Spleen (tissue), 11 donors: Measurements from ENCODE around the gene ATOSA. TPM values are rescaled to one million over a fixed set of nuclear protein-coding genes. Genes with fewer than 3 reads are reported as not detected.

Source experiments
- DNase-seq: peaks from one replicate; pipeline ENCODE4 v3.0.0-alpha.2; 2020
- H3K27ac ChIP-seq, 8 donors: fragments of 200-600 bp; sonication (generic) in 7 of 8; 1 replicate in 4 of 8; 2 replicates in 4 of 8; pipeline versions ENCODE4 v1.5.0 to v1.8.0; 2016 to 2021; ENCODE audit warnings: inconsistent platforms in 4 of 8, mild to moderate bottlenecking in 4 of 8, moderate library complexity in 1 of 8
- H3K27me3 ChIP-seq, 7 donors: fragments of 200-600 bp; sonication (generic) in 6 of 7; replicated peaks in 1 of 7; 1 replicate in 4 of 7; 2 replicates in 3 of 7; pipeline versions ENCODE4 v1.5.0 to v1.8.0; 2016 to 2021; ENCODE audit warnings: inconsistent platforms in 3 of 7, mild to moderate bottlenecking in 1 of 7
- H3K36me3 ChIP-seq, 6 donors: fragments of 200-600 bp; sonication (generic) in 5 of 6; 1 replicate in 4 of 6; 2 replicates in 2 of 6; pipeline versions ENCODE4 v1.5.0 to v1.8.0; 2016 to 2021; ENCODE audit warnings: inconsistent platforms in 2 of 6
- H3K4me1 ChIP-seq, 6 donors: fragments of 200-600 bp; sonication (generic) in 5 of 6; 1 replicate in 3 of 6; 2 replicates in 3 of 6; pipeline versions ENCODE4 v1.5.0 to v1.8.0; 2016 to 2021; ENCODE audit warnings: inconsistent platforms in 3 of 6
- H3K4me3 ChIP-seq, 8 donors: fragments of 200-600 bp; sonication (generic) in 7 of 8; 1 replicate in 4 of 8; 2 replicates in 4 of 8; pipeline versions ENCODE4 v1.5.0 to v1.8.0; 2016 to 2021; ENCODE audit warnings: inconsistent platforms in 4 of 8, mild to moderate bottlenecking in 4 of 8, moderate library complexity in 2 of 8
- H3K9me3 ChIP-seq, 8 donors: fragments of 200-600 bp; sonication (generic) in 7 of 8; 1 replicate in 4 of 8; 2 replicates in 4 of 8; pipeline versions ENCODE4 v1.5.0 to v1.8.0; 2016 to 2021; ENCODE audit warnings: inconsistent platforms in 4 of 8
- CTCF ChIP-seq, 11 experiments: fragments of 200-600 bp in 7 of 11; fragments of 450-650 bp in 4 of 11; sonication (generic) in 4 of 11; IDR thresholded peaks in 8 of 11; conservative IDR thresholded peaks in 3 of 11; 1 replicate in 7 of 11; 2 replicates in 4 of 11; pipeline versions ENCODE4 v1.4.0 to v1.8.0; 2016 to 2021; ENCODE audit warnings: antibody characterized with exemption in 11 of 11, inconsistent platforms in 4 of 11, mild to moderate bottlenecking in 1 of 11
- POLR2A ChIP-seq, 3 donors: fragments of 450-650 bp; IDR thresholded peaks; one replicate each; pipeline ENCODE4 v1.5.1; 2017; ENCODE audit warnings: antibody characterized with exemption in 3 of 3, mild to moderate bottlenecking in 1 of 3
- POLR2AphosphoS5 ChIP-seq, 3 donors: sonication (generic); formaldehyde crosslinking; IDR thresholded peaks; one replicate each; pipeline ENCODE4 v1.5.1; 2017; ENCODE audit warnings: antibody characterized with exemption in 3 of 3
- WGBS, 5 donors: extraction: QIAGEN DNeasy Blood & Tissue Kit in 3 of 5; methylation state at CpG; one replicate each; pipeline versions ENCODE4 v1.1.5 to v1.1.7; 2013 to 2018; 5-methylcytosine and 5-hydroxymethylcytosine counted together
- intact Hi-C: fragments of 100-400 bp; cut with DNase I; formaldehyde crosslinking; loops from one replicate; pipeline ENCODE4 v1.15.0; 2023; ENCODE audit warnings: low total_unique reads
- polyA plus RNA-seq, 3 donors: library from polyadenylated mRNA; stranded (reverse); fragments of 200-250 nt; gene quantifications; one replicate each; pipeline ENCODE4 v1.2.1, GENCODE V29; 2013
- total RNA-seq, 7 donors: library from RNA; depleted of rRNA in 3 of 7; stranded (reverse); fragments of >200 nt in 3 of 7; fragmentation: NEBNext Ultra II Directional in 4 of 7; extraction: Animal tissue kit (Norgen Biotek cat#: 25700) in 4 of 7; gene quantifications; one replicate each; pipeline versions ENCODE4 v1.1.0 to v1.2.1, GENCODE V29; 2016 to 2021
- donor health status: healthy with polysubstance abuse.
- donor health status: DM: no; HTN: no; CAD: no; lungs with moderate emphysema.
- donor health status: DM: no; HTN: no; CAD: no.
- donor health status: Bipolar disorder and iron deficiency.
- donor health status: healthy.
- donor health status: DM: no; HTN: no; CAD: no.
- donor health status: DM: yes; HTN: yes; CAD: no.

ATOSA gene
- total and polyA plus RNA-seq, 10 donors: 57.0 to 148 (median 74.7) TPM

DNA sequence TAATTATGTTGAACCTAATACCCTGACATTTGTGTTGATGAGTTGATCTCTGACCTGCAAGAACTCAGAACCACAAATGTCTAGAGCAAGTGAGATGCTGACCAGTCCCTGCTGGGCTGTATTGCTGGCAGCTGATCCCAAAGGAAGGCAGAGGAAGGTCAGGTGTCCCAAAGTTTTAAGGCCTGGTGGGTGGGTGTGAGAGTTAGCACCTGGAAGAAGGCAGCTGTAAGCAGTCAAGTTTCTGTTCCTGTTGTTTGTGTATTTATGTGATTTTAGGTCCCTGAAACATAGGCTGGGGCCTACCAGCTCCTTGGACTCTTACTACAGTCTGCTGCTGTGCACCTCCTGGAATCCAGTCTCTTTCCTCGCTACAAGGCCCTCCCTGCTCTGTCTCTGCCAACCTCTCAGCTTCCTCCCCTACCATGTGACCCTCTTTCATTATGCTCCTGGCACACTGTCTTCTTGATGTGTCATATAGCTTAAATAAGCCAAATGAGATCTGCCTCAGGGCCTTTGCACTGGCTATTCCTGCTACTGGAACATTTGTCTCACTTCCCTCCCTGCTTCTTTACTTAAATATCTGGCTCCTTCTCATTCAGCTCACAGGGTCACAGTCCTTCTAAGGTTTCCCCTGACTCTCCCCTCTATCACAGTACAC, 31.0 kb upstream of the ATOSA start:
- Histone ChIP-seq H3K27ac (peak overlapping the region in 7 of 8 donors; percentile 26 to 81 (median 68)), H3K4me3 (peak overlapping the region in 1 of 8 donors; percentile 32), H3K9me3 (no peaks in the 10 kb centered on the region), H3K36me3 (no peaks in the 10 kb centered on the region), H3K4me1 (peaks cover 0 to 14% (median 6%) of the 10 kb centered on the region in 6 donors), H3K27me3 (no peaks in the 10 kb centered on the region)
- intact Hi-C loops: no loop called here
- TF ChIP-seq POLR2A (IDR thresholded peaks at IDR 0.05) (no peak), CTCF (IDR thresholded peaks at IDR 0.05 in 8 of 11, conservative IDR thresholded peaks at IDR 0.05 in 3 of 11) (no peak), POLR2AphosphoS5 (IDR thresholded peaks at IDR 0.05) (no peak)
- 85 to 94% (median 90%) methylated on average over 1 of the region's 1 CpG for WGBS, 5 donors
- no peak for DNase-seq

DNA sequence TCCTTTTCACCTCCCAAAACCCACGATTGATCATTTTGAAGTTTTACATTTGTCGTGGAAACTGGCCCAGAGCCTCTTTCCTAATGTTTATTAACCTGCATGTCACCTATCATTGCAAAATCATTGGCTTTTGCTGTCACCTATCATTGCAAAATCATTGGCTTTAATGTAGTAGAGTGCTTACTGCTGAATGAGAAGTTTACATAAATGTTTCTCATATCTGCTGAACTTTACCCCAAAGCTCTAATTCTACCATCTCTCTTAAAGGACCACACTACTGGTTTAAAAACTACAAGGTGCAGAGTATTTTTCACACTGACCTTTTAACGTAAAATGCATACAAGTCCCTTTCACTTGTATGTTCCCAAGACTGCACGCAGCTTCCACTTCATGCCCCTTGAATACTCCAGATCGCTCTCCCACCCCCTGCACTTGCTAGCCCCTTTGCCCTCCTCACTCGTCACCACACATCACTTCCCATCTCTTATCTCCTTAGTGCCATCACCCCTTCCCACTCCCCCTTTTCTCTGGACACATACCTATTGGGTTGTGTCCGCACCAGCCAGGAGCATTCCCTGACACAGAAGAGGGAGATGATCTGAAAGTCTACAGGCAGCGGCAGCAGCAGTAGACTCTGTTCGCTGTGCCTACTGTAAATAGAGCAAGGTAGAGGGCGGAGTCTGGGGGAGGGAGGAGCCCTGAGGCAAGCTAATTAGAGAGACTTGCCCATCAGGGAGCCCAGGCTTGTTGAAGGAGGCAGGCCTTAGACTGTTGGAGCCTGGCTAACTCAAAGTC, 30.2 kb upstream of the ATOSA start:
- intact Hi-C loops: no loop called here
- TF ChIP-seq POLR2A (IDR thresholded peaks at IDR 0.05) (peak in 1 of 3 donors; percentile 25), POLR2AphosphoS5 (IDR thresholded peaks at IDR 0.05) (peak in 2 of 3 donors; percentile 67 to 71), CTCF (IDR thresholded peaks at IDR 0.05 in 8 of 11, conservative IDR thresholded peaks at IDR 0.05 in 3 of 11) (no peak)
- Histone ChIP-seq H3K4me3 (peak overlapping the region in 6 of 8 donors; percentile 16 to 66 (median 26)), H3K9me3 (no peaks in the 10 kb centered on the region), H3K27me3 (no peaks in the 10 kb centered on the region), H3K4me1 (peaks cover 0 to 14% (median 6%) of the 10 kb centered on the region in 6 donors), H3K36me3 (no peaks in the 10 kb centered on the region), H3K27ac (peak overlapping the region in 7 of 8 donors; percentile 26 to 81 (median 68))
- DNase-seq: peak; percentile 87
- WGBS, 5 donors: 65 to 81% (median 77%) methylated on average over 10 of the region's 10 CpGs

GRCh38 chr15:52706091-52706490, 26.9 kb upstream of the ATOSA start:
- Histone ChIP-seq H3K36me3 (no peaks in the 10 kb centered on the region), H3K27me3 (no peaks in the 10 kb centered on the region), H3K4me1 (peaks cover 0 to 22% (median 7%) of the 10 kb centered on the region in 6 donors), H3K4me3 (no peak overlapping the region), H3K27ac (no peak overlapping the region), H3K9me3 (no peaks in the 10 kb centered on the region)
- TF ChIP-seq CTCF (IDR thresholded peaks at IDR 0.05 in 8 of 11, conservative IDR thresholded peaks at IDR 0.05 in 3 of 11) (no peak), POLR2A (IDR thresholded peaks at IDR 0.05) (no peak), POLR2AphosphoS5 (IDR thresholded peaks at IDR 0.05) (no peak)
- 85 to 98% (median 91%) methylated on average over 1 of the region's 1 CpG for WGBS, 5 donors
- intact Hi-C loops: no loop called here
- no peak for DNase-seq

GRCh38 chr15:52702390-52702789, 23.2 kb upstream of the ATOSA start:
- no peak for DNase-seq
- Histone ChIP-seq H3K9me3 (no peaks in the 10 kb centered on the region), H3K27ac (no peak overlapping the region), H3K4me1 (peaks cover 0 to 12% (median 0%) of the 10 kb centered on the region in 6 donors), H3K4me3 (no peak overlapping the region), H3K27me3 (no peaks in the 10 kb centered on the region), H3K36me3 (no peaks in the 10 kb centered on the region)
- no peak for TF ChIP-seq POLR2A (IDR thresholded peaks at IDR 0.05)
- no peak for TF ChIP-seq CTCF (IDR thresholded peaks at IDR 0.05 in 8 of 11, conservative IDR thresholded peaks at IDR 0.05 in 3 of 11)
- no peak for TF ChIP-seq POLR2AphosphoS5 (IDR thresholded peaks at IDR 0.05)
- intact Hi-C loops: no loop called here
- 78 to 97% (median 89%) methylated on average over 1 of the region's 1 CpG for WGBS, 5 donors
